ENCODE measurements around the gene UBE2E2.

DNA sequence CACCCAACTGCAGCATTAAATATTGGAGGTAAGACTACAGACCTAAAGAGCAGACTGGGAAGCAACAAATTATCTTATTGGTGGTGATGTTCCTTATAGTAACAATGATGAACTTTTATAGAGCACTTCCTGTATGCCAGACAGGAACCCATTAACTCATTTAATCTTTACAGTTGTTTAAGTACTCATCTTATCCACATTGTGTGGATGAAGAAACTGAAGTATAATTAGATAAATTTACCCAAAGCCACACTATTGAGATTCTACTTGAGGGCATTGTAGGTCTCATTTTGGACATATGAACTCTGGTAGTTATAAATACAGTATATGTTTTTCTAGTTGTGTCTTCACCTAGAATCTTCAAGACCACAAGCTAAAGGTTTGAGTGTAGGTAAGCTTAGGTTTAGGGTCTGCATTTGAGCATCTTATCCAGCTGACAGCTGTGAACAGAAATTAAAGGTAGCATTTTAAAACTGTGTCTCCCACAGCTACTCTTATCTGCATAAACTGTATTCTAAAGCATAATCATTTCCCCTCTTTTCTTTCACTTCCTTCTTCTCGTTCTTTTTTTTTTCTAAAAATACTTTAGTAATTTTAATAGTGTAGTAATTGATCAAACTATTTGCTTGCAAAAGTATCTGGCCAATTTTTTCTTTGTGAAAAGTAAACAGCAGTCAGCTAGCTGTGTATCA, 138.2 kb downstream of the UBE2E2 start:
- TF ChIP-seq, protein P1, sequence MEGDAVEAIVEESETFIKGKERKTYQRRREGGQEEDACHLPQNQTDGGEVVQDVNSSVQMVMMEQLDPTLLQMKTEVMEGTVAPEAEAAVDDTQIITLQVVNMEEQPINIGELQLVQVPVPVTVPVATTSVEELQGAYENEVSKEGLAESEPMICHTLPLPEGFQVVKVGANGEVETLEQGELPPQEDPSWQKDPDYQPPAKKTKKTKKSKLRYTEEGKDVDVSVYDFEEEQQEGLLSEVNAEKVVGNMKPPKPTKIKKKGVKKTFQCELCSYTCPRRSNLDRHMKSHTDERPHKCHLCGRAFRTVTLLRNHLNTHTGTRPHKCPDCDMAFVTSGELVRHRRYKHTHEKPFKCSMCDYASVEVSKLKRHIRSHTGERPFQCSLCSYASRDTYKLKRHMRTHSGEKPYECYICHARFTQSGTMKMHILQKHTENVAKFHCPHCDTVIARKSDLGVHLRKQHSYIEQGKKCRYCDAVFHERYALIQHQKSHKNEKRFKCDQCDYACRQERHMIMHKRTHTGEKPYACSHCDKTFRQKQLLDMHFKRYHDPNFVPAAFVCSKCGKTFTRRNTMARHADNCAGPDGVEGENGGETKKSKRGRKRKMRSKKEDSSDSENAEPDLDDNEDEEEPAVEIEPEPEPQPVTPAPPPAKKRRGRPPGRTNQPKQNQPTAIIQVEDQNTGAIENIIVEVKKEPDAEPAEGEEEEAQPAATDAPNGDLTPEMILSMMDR (IDR thresholded peaks at IDR 0.05), result no peak
- no peak for TF ChIP-seq POLR2A (IDR thresholded peaks at IDR 0.05)

Measured in esophagus squamous epithelium (tissue), 4 donors.